ENCODE data around the gene KCND3. TPM values are rescaled to one million over a fixed set of nuclear protein-coding genes. Genes with fewer than 3 reads are reported as not detected.

KCND3 gene
- total RNA-seq, 2 experiments from 2014 or later: not detected

DNA sequence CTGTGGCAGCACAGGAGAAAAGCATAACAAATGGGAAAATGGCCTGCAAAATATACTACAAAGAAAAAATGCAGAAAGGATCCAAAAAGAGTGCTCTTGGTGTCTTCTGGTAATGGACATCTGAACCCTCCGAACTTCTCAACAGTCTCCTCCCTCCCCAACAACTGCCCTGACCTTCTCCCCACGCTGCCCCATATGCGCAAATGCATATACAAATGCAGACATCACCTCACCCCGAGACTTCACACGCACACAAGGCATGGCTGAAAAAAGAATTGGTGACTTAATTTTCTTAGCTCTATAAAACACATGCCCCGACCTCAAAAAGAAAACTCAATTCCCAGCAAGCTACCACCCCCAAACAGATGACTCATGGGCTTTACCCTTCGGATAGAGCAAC, 8.4 kb downstream of the KCND3 start:
- Mint-ChIP-seq H3K36me3 (ENCODE audit: low read depth) (no peaks in the 10 kb centered on the region), H3K4me3 (no peak overlapping the region), H3K9me3 (no peaks in the 10 kb centered on the region), H3K4me1 (no peaks in the 10 kb centered on the region), H3K27me3 (peaks cover 18% of the 10 kb centered on the region), H3K27ac (no peak overlapping the region)
- no peak for DNase-seq
- CTCF ChIA-PET: interaction anchor here (1.0 kb wide), 1 partner anchor 11 kb away, joined by 4 read pairs; no protein-coding TSS in a partner anchor
- POLR2A ChIA-PET: no interaction called here

DNA sequence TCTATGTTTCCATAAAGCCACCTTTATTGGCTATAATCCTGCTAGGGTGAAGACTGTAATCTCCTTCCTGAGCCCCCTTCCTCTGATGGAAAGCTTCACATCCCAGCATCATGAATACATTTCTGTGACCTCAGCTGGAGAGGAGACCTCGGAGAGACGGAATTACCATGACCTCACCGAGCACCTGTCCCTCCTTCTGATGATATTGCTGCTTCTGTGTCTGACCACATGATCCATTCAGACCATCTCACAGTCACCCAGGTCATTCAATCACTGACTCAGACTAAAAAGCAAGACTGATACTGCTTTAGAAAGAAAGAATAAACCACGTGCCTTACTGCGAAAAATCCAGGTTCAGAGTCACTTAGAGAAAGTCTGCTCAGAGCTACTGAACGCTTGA, 8.8 kb downstream of the KCND3 start:
- Mint-ChIP-seq H3K27ac (no peak overlapping the region), H3K4me3 (no peak overlapping the region), H3K36me3 (ENCODE audit: low read depth) (no peaks in the 10 kb centered on the region), H3K4me1 (no peaks in the 10 kb centered on the region), H3K27me3 (peaks cover 15% of the 10 kb centered on the region), H3K9me3 (no peaks in the 10 kb centered on the region)
- POLR2A ChIA-PET: no interaction called here
- CTCF ChIA-PET: interaction anchor here (1.0 kb wide), 1 partner anchor 11 kb away, joined by 4 read pairs; no protein-coding TSS in a partner anchor
- DNase-seq: no peak

DNA sequence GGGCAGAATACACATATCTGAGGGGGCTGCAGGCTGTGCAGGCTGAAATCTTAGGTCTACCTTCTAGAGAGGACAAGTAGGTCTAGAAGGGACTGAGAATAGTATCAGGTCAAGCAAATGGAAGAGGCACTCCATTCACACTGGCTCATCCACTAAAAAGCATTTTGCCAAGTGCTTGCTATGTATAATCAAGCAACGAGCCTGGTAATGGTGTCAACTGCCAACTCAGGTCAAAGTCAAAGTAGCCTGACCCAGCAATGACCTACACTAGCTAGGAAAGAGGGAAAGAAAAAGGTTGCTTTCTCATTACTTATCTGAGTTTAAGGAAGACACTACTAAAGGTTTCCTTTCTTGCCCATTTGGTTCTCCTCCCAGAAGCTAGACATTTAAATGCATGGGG, 10.8 kb downstream of the KCND3 start:
- Mint-ChIP-seq H3K4me1 (no peaks in the 10 kb centered on the region), H3K36me3 (ENCODE audit: low read depth) (no peaks in the 10 kb centered on the region), H3K27ac (no peak overlapping the region), H3K27me3 (peaks cover 22% of the 10 kb centered on the region), H3K4me3 (no peak overlapping the region), H3K9me3 (no peaks in the 10 kb centered on the region)
- POLR2A ChIA-PET: no interaction called here
- CTCF ChIA-PET: no interaction called here
- DNase-seq: no peak

- H3K27ac Mint-ChIP-seq: no peak overlapping the region
- ChIA-PET POLR2A (no interaction called here), CTCF (no interaction called here)
- peaks cover 28% of the 10 kb centered on the region for H3K27me3 Mint-ChIP-seq
- H3K9me3 Mint-ChIP-seq: no peaks in the 10 kb centered on the region
- H3K36me3 Mint-ChIP-seq (ENCODE audit: low read depth): no peaks in the 10 kb centered on the region
- H3K4me1 Mint-ChIP-seq: no peaks in the 10 kb centered on the region
- no peak for DNase-seq
- no peak overlapping the region for H3K4me3 Mint-ChIP-seq
Observed at GRCh38 chr1:111977378-111977777, 12.1 kb downstream of the KCND3 start.

GRCh38 chr1:111976842-111977241, 12.6 kb downstream of the KCND3 start:
- H3K27me3 Mint-ChIP-seq: peaks cover 28% of the 10 kb centered on the region
- no peak overlapping the region for H3K27ac Mint-ChIP-seq
- no peaks in the 10 kb centered on the region for H3K9me3 Mint-ChIP-seq
- ChIA-PET POLR2A (no interaction called here), CTCF (interaction anchor here (1.3 to 1.6 kb wide), 2 partner anchors 10 to 12 kb away, joined by 3 read pairs; no protein-coding TSS in a partner anchor)
- DNase-seq: no peak
- H3K4me3 Mint-ChIP-seq: no peak overlapping the region
- no peaks in the 10 kb centered on the region for H3K36me3 Mint-ChIP-seq (ENCODE audit: low read depth)
- H3K4me1 Mint-ChIP-seq: no peaks in the 10 kb centered on the region

DNA sequence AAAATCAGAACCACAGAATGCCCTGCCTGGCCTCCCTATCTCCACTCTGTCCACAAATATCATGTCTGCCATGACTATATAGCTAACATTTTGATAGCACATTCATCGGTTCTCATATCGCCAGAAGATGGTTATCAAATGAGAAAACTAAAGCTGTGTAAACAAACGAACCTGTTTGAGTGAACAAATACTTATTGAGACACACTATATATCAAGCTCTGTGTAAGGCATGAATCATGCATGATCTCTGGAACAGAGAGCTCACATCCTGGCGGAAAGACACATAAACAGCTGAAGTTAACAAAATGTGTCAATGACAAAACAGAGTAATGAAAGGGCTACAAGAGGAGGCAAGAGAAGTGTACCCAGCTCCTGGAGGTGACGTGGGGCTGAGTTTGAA, 13.1 kb downstream of the KCND3 start:
- no peak overlapping the region for H3K27ac Mint-ChIP-seq
- ChIA-PET POLR2A (no interaction called here), CTCF (interaction anchor here (1.3 to 1.6 kb wide), 2 partner anchors 10 to 12 kb away, joined by 3 read pairs; no protein-coding TSS in a partner anchor)
- H3K4me3 Mint-ChIP-seq: no peak overlapping the region
- no peaks in the 10 kb centered on the region for H3K36me3 Mint-ChIP-seq (ENCODE audit: low read depth)
- peaks cover 33% of the 10 kb centered on the region for H3K27me3 Mint-ChIP-seq
- H3K9me3 Mint-ChIP-seq: no peaks in the 10 kb centered on the region
- DNase-seq: no peak
- no peaks in the 10 kb centered on the region for H3K4me1 Mint-ChIP-seq

DNA sequence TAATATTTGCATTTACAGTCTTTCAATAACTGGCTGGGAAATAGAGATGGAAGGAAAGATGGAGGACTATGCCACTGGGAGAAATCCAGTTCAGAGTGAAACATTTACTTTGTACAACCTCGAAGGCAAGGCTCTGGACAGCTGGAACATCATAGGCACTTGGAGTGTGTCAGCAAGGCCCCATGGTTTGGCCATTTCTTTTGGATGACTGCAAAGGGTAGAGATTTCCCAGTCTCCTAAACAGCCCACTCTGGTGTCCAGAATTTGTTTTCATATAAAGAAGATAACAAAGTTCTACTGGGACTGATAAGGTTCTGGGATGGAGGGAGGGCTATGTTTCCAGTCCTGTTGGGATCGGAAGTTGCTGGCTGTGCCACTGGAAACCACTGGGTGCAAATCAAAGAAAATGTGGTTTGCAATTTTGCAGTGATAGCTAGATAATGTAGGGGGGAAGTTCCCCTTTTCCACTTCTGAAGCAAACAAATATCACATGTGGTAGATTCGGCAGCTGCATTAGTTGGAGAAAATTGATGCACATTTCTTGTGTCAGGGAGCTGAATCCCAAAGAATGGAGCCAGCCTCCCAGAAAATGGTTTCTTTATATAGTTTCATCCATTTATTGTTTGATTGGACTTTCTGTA, 16.2 kb downstream of the KCND3 start:
- H3K4me1 Mint-ChIP-seq: no peaks in the 10 kb centered on the region
- no peak overlapping the region for H3K4me3 Mint-ChIP-seq
- ChIA-PET CTCF (no interaction called here), POLR2A (no interaction called here)
- H3K27me3 Mint-ChIP-seq: peaks cover 38% of the 10 kb centered on the region
- no peaks in the 10 kb centered on the region for H3K9me3 Mint-ChIP-seq
- no peak overlapping the region for H3K27ac Mint-ChIP-seq
- no peak for DNase-seq
- H3K36me3 Mint-ChIP-seq (ENCODE audit: low read depth): no peaks in the 10 kb centered on the region

- DNase-seq: no peak
- H3K9me3 Mint-ChIP-seq: no peaks in the 10 kb centered on the region
- CTCF ChIA-PET: interaction anchor here (0.6 to 0.8 kb wide), 2 partner anchors 11 to 14 kb away, joined by 4 to 5 read pairs; no protein-coding TSS in a partner anchor
- no peaks in the 10 kb centered on the region for H3K36me3 Mint-ChIP-seq (ENCODE audit: low read depth)
- H3K4me1 Mint-ChIP-seq: no peaks in the 10 kb centered on the region
- H3K27ac Mint-ChIP-seq: no peak overlapping the region
- POLR2A ChIA-PET: no interaction called here
- H3K27me3 Mint-ChIP-seq: peaks cover 32% of the 10 kb centered on the region
- no peak overlapping the region for H3K4me3 Mint-ChIP-seq
Observed at GRCh38 chr1:111971396-111971795, 18.1 kb downstream of the KCND3 start.

GRCh38 chr1:111968511-111968910, 21.0 kb downstream of the KCND3 start:
- peaks cover 23% of the 10 kb centered on the region for H3K27me3 Mint-ChIP-seq
- H3K9me3 Mint-ChIP-seq: no peaks in the 10 kb centered on the region
- ChIA-PET POLR2A (no interaction called here), CTCF (no interaction called here)
- no peaks in the 10 kb centered on the region for H3K36me3 Mint-ChIP-seq (ENCODE audit: low read depth)
- no peaks in the 10 kb centered on the region for H3K4me1 Mint-ChIP-seq
- H3K4me3 Mint-ChIP-seq: no peak overlapping the region
- no peak for DNase-seq
- no peak overlapping the region for H3K27ac Mint-ChIP-seq

DNA sequence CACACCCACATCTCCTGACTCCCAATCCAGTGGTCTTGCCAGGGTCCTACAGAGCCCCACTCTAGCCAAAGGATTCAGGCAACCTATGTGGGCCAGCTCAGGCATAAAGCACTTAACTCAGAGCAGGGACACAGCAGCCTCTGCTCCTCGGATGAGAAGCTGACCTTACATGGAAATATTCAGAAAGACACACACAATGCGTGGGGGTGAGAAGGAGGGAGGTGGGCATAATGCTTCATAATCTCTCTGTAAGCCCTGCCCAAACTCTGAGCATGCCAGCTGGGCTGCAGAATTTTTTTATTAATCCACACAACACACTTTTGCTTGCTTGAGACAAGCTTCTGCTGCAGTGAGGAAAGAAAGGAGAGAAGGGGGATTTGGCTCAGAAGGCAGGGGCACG, 21.6 kb downstream of the KCND3 start:
- no peaks in the 10 kb centered on the region for H3K4me1 Mint-ChIP-seq
- no peaks in the 10 kb centered on the region for H3K36me3 Mint-ChIP-seq (ENCODE audit: low read depth)
- H3K9me3 Mint-ChIP-seq: no peaks in the 10 kb centered on the region
- H3K27ac Mint-ChIP-seq: no peak overlapping the region
- no peak for DNase-seq
- H3K4me3 Mint-ChIP-seq: no peak overlapping the region
- ChIA-PET POLR2A (interaction anchor here (0.7 kb wide), 1 partner anchor 839 kb away, joined by 5 read pairs; no protein-coding TSS in a partner anchor), CTCF (no interaction called here)
- H3K27me3 Mint-ChIP-seq: peaks cover 23% of the 10 kb centered on the region

- Mint-ChIP-seq H3K9me3 (no peaks in the 10 kb centered on the region), H3K4me3 (no peak overlapping the region), H3K36me3 (ENCODE audit: low read depth) (no peaks in the 10 kb centered on the region), H3K27ac (no peak overlapping the region), H3K4me1 (no peaks in the 10 kb centered on the region), H3K27me3 (peaks cover 22% of the 10 kb centered on the region)
- POLR2A ChIA-PET: interaction anchor here (0.6 kb wide), 1 partner anchor 20 kb away, joined by 7 read pairs; no protein-coding TSS in a partner anchor
- DNase-seq: no peak
- CTCF ChIA-PET: no interaction called here
Observed at GRCh38 chr1:111967067-111967690, 22.3 kb downstream of the KCND3 start.

GRCh38 chr1:111965781-111966443, 23.6 kb downstream of the KCND3 start:
- H3K9me3 Mint-ChIP-seq: no peaks in the 10 kb centered on the region
- no peaks in the 10 kb centered on the region for H3K36me3 Mint-ChIP-seq (ENCODE audit: low read depth)
- H3K4me1 Mint-ChIP-seq: no peaks in the 10 kb centered on the region
- ChIA-PET CTCF (no interaction called here), POLR2A (no interaction called here)
- H3K27ac Mint-ChIP-seq: no peak overlapping the region
- no peak overlapping the region for H3K4me3 Mint-ChIP-seq
- DNase-seq: no peak
- H3K27me3 Mint-ChIP-seq: peaks cover 17% of the 10 kb centered on the region

- no peak overlapping the region for H3K4me3 Mint-ChIP-seq
- no peaks in the 10 kb centered on the region for H3K36me3 Mint-ChIP-seq (ENCODE audit: low read depth)
- DNase-seq: no peak
- POLR2A ChIA-PET: no interaction called here
- H3K4me1 Mint-ChIP-seq: no peaks in the 10 kb centered on the region
- CTCF ChIA-PET: interaction anchor here (0.8 kb wide), 1 partner anchor 12 kb away, joined by 3 read pairs; no protein-coding TSS in a partner anchor
- no peaks in the 10 kb centered on the region for H3K9me3 Mint-ChIP-seq
- no peak overlapping the region for H3K27ac Mint-ChIP-seq
- H3K27me3 Mint-ChIP-seq: peaks cover 11% of the 10 kb centered on the region
Observed at GRCh38 chr1:111963985-111964738, 25.3 kb downstream of the KCND3 start.
